HG02798 (cell line): Measurements from ENCODE around the gene C16orf92.
A peak's percentile ranks its signal among the peaks of the same experiment; 100 is the strongest.

Experiments used
- ATAC-seq: cut with Tn5 transposase; IDR thresholded peaks from one replicate; pipeline ENCODE4 v1.9.1; 2021; ENCODE audit warnings: mild to moderate bottlenecking; ENCODE audit not compliant: unreplicated experiment, poor library complexity

The C16orf92 gene, protein sequence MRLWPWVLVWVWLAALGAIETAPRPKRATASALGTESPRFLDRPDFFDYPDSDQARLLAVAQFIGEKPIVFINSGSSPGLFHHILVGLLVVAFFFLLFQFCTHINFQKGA

DNA sequence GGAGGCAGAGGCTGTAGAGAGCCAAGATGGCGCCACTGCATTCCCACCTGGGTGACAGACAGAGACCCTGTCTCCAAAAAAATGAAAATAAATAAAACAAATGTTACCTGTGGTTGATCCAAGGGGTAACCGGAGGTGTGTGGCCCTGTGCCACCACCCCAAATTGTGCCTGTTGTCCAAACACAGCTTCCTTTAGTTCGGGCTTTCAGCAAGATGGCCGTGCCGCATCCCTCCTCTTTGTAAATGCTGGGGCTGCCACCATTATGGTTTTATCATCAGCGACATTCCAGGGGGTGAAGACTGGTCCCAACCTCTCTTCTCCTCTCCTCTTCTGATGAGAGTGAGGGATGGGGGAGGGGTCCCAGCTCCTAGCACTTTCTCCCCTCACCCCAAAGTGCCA lies at the start of gene C16orf92:
Gene C16orf92 (plus strand): TSS at position 312 of the 400 bp plus-strand sequence. CDS start 143 bp downstream, outside the sequence.
- no peak for ATAC-seq

DNA sequence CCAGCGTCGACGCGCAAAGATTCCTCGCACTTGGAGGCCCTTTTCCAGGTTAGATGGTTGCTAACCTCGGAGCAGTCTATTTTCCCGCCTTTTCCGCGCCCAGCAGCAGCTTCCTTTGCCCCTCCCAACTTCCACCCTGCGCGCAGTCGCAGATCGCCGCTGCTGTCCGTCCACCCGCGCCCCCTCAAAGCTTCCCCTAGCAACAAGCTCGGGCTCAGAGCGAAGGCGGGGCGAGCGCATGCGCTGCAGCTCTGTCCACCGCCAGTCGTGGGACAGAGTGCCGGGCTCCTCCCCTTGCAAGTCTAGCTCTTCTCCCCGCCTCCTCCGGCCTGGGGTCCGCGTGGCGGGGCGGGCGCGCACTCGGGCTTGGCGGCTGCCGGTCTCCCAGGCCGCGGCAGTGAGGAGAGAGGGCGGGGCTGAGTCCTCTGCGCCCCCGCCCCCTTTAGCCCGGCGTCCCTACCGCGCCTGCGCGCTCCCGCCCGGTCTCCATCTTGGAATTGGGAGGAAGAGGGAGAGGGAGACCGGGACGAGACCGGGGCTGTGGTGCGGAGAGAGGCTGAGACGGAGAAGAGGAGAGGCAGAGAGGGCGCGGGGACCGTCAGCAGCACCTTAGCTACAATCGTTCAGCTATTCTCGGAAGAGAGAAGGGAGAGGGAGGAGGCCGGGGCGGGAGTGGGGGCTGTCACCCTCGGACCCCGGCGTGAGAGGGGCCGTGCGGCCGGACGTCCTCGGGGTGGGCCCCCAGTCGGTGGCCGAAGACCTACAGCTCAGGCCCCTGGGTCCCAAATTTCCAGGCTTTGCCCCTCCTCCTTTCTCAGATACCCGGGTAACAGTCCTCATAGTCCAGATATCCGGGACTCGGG lies 49.4 kb upstream of the C16orf92 start, which contains the start of gene TAOK2:
Gene TAOK2 (plus strand): TSS at position 485 of the 863 bp plus-strand sequence. CDS start 3,905 bp downstream, outside the sequence.
- ATAC-seq, result peak; percentile 97

DNA sequence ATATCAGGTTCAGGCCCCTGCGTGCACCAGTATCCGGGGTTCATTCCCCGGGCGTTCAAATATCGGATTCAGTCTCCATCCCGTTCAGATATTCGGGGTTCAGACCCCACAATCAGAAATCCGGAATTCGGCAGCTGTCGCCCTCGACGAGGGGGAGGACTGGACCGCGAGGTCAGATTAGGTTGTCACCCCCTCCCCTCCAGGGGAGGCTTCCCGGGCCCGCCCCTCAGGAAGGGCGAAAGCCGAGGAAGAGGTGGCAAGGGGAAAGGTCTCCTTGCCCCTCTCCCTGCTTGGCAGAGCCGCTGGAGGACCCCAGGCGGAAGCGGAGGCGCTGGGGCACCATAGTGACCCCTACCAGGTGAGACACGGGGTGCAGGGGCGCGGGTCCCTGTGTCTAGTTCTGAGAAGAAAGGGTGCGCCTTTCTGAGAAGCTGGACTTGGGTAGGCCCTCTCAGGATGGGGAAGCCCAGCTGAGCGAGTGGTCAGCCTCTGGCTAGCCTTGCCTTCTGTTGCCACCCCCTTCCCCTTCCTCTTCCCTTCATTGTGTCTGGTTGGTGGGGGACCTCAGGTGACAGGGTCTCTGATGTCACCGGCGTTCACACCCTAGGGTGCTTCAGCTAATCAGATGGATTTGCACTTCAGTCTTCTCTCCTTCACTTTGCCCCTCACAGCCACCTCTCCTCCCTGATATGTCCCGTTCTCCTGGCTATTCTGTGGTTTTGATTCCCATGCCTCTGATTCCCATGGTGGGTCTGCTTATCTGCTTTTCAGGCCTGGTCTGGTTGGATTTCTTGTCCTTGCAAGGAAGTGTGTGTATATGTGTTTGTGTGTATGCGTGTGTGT lies 48.5 kb upstream of the C16orf92 start:
- ATAC-seq, result no peak

DNA sequence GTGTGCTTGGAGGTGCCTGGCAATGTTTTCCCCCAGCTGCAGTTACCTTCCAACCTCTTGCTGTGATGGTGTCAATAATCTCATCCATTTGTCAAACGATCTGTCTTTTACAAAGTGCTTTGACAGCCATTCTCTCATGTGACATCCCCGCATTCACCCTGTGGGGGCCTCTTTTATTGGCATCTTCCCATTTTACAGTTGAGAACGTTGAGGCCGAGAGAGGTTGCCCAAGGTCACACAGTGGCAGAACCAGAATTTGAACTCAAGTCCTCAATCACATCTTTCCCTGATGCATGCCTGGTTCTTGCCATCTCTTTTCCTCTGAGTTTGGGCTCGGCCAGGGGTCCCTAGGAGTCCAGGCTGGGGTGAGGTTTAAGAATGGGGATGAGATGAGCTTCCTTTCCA lies 47.9 kb upstream of the C16orf92 start:
- ATAC-seq, result no peak

DNA sequence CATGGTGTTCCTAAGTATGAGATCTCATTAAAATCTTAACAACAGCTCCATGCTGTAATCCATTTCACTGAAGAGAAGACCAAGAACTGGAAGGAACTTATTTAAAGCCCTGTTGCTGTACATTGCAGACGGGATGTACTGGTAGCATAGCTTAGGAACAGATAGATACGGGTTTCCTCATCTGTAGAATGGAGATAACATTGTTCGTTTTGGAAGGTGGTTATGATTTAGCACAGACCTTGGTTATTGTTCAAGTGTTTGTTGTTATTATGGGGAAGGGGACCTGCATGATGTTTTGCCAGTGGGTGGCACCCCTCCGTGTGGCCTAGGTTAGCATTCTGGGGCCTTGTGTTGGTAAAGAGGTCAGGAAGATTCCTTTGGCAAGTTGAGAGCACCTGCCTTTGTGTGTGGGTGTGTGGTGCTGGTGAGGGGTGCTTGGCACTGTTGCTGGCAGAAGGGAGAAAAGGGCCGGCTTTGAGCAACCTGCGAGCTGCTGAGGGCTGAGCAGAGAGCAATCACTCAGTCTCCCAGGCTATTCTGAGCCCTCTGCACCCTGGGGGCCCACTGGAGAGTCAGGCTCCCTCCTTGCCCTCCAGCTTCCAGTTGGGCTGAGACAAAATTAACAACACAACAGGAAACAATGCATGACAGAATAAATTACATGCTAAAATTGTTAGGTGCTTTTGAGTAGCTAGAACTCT lies 47.0 kb upstream of the C16orf92 start:
- no peak for ATAC-seq

DNA sequence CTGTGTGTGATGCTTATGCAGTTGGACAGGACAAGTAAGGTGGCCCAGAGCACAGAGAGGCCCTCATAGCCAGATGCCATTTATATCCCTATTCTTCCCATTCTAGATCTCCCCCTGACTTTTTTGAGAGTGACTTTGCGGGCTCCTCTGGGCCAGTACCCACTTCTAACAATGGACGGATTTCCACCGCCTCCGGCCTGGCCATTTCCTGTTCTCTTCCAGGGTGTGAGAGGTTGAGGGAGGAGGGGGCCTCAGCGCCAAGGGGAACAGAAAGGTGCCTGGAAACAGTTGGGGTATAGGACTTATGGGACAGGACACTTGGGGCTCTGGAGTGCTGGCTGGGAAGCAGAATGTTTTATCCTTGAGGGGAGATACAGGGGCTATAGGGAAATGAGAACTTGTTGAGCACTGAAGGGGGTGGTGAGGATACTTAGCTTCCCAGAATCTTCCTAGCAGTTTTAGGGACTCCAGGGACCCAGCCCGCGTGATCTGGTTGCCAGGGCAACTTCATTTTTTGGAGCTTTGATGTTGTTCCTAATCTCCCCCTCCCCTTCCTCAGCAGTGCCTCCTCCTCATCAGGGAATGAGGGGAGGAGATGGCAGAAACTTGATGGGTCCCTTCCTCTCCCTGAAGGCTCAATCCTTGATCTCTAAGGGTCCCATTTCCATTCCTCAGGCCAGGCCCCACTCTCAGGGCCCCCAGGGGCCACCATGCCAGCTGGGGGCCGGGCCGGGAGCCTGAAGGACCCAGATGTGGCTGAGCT lies 45.8 kb upstream of the C16orf92 start:
- ATAC-seq, result no peak

DNA sequence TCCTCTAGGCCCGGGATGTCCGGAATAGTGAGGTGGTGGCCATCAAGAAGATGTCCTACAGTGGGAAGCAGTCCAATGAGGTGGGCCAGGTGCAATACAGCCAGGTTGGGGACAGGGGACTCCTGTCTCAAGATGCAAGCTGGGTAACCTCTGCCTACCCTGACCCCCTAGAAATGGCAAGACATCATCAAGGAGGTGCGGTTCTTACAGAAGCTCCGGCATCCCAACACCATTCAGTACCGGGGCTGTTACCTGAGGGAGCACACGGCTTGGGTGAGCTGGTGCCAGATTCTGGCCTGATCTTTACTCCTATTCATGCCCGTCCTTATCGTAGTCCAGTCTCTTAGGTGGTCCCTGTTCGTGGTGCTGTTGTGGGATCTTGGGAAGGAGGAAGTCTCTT lies 44.9 kb upstream of the C16orf92 start:
- ATAC-seq, result no peak

DNA sequence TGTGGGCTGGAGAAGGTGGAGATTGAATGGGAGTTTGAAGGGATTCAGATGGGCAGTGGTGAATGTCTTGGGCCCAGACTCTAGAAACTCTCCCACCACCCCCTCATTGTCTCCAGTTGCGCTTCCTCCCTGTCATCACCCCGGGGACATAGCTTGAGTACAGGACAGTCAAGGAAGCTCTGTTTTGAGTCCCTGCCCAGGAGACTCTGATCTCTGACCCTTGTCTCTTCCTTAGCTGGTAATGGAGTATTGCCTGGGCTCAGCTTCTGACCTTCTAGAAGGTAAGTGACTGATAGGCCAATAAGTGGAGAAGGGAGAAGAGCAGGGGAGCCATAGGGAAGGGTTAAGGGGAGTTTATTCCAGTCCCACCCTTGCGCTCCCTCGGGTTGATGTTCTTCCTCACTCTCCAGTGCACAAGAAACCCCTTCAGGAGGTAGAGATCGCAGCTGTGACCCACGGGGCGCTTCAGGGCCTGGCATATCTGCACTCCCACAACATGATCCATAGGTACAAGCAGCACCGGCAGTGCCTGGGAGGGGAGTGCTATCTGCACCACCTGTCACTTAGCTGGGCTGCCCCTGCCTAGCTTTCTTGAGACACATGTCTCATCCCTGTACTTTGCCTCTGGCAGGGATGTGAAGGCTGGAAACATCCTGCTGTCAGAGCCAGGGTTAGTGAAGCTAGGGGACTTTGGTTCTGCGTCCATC lies 44.3 kb upstream of the C16orf92 start:
- ATAC-seq, result no peak

DNA sequence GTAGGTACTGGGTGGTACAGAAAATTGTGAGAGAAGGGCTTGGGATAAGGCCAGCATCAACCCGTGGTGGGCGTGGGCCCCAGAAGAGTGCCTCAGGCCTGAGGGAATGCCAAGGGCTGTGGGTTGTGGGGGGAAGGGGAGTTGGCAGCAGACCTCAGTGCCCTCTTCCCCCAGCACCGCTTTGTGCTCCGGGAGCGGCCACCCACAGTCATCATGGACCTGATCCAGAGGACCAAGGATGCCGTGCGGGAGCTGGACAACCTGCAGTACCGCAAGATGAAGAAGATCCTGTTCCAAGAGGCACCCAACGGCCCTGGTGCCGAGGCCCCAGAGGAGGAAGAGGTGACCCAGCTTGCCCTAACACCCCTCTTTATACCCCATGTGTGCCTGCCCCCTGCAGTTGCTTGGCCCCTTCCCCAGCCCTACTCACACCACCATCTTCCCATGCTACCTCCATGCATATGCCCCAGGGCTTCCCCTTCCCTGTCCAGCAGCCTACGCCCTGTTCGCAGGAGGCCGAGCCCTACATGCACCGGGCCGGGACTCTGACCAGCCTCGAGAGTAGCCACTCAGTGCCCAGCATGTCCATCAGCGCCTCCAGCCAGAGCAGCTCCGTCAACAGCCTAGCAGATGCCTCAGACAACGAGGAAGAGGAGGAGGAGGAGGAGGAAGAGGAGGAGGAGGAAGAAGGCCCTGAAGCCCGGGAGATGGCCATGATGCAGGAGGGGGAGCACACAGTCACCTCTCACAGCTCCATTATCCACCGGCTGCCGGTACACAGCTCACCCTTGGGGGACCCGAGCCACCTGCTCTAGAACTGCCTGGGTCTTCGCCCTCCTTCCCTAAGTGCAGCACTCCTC lies 40.2 kb upstream of the C16orf92 start:
- no peak for ATAC-seq

DNA sequence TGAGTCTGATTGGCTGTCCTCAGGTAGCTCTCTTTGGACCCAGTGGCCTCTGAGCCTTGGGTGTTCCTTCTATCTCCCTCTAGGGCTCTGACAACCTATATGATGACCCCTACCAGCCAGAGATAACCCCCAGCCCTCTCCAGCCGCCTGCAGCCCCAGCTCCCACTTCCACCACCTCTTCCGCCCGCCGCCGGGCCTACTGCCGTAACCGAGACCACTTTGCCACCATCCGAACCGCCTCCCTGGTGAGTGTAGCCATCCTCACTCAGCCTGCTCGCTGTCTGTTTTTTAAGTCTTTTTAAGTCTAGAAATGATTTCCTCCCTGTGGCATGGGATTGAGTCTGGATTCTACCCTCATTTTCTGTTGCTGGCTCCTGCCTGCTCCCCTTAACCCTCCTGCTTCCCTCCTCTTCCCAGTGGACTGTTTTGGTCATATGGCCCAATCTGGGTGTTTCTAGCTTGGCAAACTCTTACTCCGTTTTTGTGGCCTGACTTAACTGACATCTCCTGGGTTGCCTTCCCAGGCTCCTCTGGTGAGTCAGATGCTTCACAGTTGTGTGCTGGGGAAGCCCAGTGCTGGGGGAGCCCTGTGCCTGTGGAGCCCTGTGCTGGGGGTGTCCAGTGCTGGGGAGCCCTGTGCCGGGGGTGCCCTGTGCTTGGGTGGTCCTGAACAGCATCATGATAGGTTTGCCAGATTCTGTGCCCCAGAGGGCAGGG lies 39.4 kb upstream of the C16orf92 start:
- ATAC-seq, result no peak

DNA sequence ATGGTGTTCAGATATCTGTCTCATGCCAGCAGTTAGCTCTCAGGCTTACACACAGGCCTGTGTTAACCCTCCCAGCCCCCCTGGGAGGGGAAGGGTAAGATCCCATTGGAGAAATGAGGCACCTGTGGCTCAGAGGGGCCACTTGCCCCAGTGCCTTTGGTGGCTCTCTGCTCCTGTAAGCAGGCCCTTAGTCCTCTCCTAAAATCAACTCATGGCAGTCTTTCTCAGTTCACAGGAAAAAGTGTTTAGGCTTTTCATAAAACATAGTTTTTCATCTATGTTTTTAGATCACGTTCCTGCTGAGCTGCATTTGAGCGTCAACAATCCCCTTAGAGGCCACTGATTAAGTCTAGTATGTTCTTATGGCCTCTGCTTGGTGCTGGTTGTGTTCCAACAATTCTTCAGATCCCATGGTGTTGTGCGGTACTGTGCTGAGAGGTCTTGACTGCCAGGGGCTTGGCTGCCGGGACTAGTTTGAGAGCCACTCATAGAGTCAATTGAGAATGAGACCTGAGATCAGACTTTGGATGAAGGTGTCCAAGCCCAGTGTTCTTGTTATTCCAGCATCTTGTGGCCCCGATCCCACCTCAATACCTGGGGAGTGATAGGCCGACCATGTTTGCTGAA lies 38.7 kb upstream of the C16orf92 start:
- no peak for ATAC-seq

DNA sequence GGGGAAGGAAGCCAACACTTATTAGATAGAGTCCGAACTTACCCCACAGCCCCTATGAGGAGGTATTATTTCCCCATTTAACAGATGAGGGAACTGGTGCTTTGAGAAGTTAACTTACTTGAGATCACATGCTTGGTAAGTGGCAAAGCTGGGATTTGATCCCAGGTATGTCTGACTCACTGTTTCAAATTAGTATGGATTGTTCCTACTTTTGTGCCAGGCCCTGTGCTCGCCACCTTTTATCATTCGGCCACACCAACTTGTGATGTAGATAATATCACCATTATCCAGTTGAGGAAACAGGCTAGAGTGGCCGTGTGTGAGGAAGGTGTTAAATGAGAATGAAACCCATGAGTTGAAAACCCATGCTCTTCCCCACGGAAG lies 38.2 kb upstream of the C16orf92 start:
- no peak for ATAC-seq

DNA sequence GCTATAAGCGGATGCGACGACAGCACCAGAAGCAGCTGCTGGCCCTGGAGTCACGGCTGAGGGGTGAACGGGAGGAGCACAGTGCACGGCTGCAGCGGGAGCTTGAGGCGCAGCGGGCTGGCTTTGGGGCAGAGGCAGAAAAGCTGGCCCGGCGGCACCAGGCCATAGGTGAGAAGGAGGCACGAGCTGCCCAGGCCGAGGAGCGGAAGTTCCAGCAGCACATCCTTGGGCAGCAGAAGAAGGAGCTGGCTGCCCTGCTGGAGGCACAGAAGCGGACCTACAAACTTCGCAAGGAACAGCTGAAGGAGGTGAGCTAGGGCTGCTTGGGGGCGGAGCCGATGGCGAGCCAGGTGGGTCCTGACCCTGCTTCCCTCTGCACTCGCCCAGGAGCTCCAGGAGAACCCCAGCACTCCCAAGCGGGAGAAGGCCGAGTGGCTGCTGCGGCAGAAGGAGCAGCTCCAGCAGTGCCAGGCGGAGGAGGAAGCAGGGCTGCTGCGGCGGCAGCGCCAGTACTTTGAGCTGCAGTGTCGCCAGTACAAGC lies 37.7 kb upstream of the C16orf92 start:
- ATAC-seq, result no peak

DNA sequence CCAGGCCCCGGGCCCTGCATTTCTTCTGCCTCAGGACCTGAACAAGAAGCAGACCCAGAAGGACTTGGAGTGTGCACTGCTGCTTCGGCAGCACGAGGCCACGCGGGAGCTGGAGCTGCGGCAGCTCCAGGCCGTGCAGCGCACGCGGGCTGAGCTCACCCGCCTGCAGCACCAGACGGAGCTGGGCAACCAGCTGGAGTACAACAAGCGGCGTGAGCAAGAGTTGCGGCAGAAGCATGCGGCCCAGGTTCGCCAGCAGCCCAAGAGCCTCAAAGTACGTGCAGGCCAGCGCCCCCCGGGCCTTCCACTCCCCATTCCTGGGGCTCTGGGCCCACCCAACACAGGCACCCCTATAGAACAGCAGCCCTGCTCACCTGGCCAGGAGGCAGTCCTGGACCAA lies 36.8 kb upstream of the C16orf92 start:
- ATAC-seq, result no peak

DNA sequence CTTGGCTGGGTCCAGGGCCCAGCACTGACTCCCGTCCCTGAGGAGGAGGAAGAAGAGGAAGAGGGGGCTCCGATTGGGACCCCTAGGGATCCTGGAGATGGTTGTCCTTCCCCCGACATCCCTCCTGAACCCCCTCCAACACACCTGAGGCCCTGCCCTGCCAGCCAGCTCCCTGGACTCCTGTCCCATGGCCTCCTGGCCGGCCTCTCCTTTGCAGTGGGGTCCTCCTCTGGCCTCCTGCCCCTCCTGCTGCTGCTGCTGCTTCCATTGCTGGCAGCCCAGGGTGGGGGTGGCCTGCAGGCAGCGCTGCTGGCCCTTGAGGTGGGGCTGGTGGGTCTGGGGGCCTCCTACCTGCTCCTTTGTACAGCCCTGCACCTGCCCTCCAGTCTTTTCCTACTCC lies 36.1 kb upstream of the C16orf92 start:
- ATAC-seq, result no peak

DNA sequence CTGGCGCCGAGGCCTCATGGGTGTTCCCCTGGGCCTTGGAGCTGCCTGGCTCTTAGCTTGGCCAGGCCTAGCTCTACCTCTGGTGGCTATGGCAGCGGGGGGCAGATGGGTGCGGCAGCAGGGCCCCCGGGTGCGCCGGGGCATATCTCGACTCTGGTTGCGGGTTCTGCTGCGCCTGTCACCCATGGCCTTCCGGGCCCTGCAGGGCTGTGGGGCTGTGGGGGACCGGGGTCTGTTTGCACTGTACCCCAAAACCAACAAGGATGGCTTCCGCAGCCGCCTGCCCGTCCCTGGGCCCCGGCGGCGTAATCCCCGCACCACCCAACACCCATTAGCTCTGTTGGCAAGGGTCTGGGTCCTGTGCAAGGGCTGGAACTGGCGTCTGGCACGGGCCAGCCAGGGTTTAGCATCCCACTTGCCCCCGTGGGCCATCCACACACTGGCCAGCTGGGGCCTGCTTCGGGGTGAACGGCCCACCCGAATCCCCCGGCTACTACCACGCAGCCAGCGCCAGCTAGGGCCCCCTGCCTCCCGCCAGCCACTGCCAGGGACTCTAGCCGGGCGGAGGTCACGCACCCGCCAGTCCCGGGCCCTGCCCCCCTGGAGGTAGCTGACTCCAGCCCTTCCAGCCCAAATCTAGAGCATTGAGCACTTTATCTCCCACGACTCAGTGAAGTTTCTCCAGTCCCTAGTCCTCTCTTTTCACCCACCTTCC lies 35.5 kb upstream of the C16orf92 start:
- ATAC-seq, result no peak
